Transverse colon (tissue), 4 donors: Measurements from ENCODE around the gene DCP1B.

Experiments
- EP300 ChIP-seq: sonication (generic); formaldehyde crosslinking; IDR thresholded peaks from one replicate; pipeline ENCODE4 v1.6.1; 2017; ENCODE audit warnings: antibody characterized with exemption, low read depth
- POLR2AphosphoS5 ChIP-seq, 3 donors: sonication (generic); formaldehyde crosslinking; IDR thresholded peaks; one replicate each; pipeline ENCODE4 v1.6.1; 2016; ENCODE audit warnings: antibody characterized with exemption in 3 of 3
- TF ChIP-seq, protein P1 (sequence below), 5 experiments: fragments of 200-600 bp in 3 of 5; fragments of 450-650 bp in 2 of 5; sonication (generic) in 3 of 5; IDR thresholded peaks; 1 replicate in 2 of 5; 2 replicates in 3 of 5; pipeline ENCODE4 v1.5.1; 2016 to 2017; ENCODE audit warnings: antibody characterized with exemption in 5 of 5, inconsistent platforms in 3 of 5, mild to moderate bottlenecking in 2 of 5, moderate library complexity in 1 of 5

DNA sequence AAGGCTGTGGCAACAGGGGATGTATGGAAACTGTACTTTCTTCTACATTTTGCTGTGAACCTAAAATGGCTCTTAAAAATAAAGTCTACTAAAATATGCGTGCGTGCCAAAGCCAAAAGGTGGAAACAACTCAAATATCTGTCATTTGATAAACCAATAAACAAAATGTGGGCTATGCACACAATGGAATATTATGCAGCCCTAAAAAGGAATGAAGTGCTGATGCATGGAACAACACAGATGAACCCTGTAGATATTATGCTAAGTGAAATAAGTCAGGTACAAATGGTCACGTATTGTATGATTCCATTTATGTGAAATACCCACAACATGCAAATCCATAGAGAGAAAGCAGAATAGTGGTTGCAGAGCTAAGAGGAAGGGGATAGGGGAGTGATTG, 93.8 kb downstream of the DCP1B start:
- TF ChIP-seq POLR2AphosphoS5 (IDR thresholded peaks at IDR 0.05): no peak
- TF ChIP-seq, protein P1, sequence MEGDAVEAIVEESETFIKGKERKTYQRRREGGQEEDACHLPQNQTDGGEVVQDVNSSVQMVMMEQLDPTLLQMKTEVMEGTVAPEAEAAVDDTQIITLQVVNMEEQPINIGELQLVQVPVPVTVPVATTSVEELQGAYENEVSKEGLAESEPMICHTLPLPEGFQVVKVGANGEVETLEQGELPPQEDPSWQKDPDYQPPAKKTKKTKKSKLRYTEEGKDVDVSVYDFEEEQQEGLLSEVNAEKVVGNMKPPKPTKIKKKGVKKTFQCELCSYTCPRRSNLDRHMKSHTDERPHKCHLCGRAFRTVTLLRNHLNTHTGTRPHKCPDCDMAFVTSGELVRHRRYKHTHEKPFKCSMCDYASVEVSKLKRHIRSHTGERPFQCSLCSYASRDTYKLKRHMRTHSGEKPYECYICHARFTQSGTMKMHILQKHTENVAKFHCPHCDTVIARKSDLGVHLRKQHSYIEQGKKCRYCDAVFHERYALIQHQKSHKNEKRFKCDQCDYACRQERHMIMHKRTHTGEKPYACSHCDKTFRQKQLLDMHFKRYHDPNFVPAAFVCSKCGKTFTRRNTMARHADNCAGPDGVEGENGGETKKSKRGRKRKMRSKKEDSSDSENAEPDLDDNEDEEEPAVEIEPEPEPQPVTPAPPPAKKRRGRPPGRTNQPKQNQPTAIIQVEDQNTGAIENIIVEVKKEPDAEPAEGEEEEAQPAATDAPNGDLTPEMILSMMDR (IDR thresholded peaks at IDR 0.05): no peak
- TF ChIP-seq EP300: no peak
